HEK293 (cell line): ENCODE results near the gene CSTPP1.

Experiments used
- CTCF ChIP-seq: fragments of 450-650 bp; formaldehyde crosslinking; IDR thresholded peaks from 2 replicates; pipeline ENCODE4 v1.5.1; 2016; ENCODE audit warnings: missing biosample characterization, missing genetic modification characterization
- REST ChIP-seq: fragments of 450-650 bp; formaldehyde crosslinking; IDR thresholded peaks from 2 replicates; pipeline ENCODE4 v1.5.1; 2016; ENCODE audit warnings: missing biosample characterization, missing genetic modification characterization
- ZEB2 ChIP-seq: fragments of 450-650 bp; formaldehyde crosslinking; IDR thresholded peaks from 2 replicates; pipeline ENCODE4 v1.5.1; 2016; ENCODE audit warnings: missing biosample characterization, missing genetic modification characterization
- ZNF274 ChIP-seq, 2 experiments: fragments of 200-500 bp in 1 of 2; fragments of 450-650 bp in 1 of 2; sonication (Bioruptor generic) in 1 of 2; formaldehyde crosslinking in 1 of 2; IDR thresholded peaks; 2 replicates each; pipeline versions ENCODE4 v1.5.1 to v1.6.1; 2014 to 2016; ENCODE audit warnings: borderline replicate concordance in 1 of 2, inconsistent platforms in 1 of 2, low read length in 1 of 2, missing biosample characterization in 1 of 2, missing genetic modification characterization in 1 of 2
- ZNF692 ChIP-seq: fragments of 450-650 bp; formaldehyde crosslinking; IDR thresholded peaks from 2 replicates; pipeline ENCODE4 v1.5.1; 2016; ENCODE audit warnings: missing biosample characterization, missing genetic modification characterization

- TF ChIP-seq REST (tag by site-specific recombination) (no peak), CTCF (tag by site-specific recombination) (no peak), ZNF692 (no peak), ZNF274 (IDR thresholded peaks at IDR 0.05; ENCODE audit: low read length) (no peak), ZNF274 (tag by site-specific recombination; IDR thresholded peaks at IDR 0.05; ENCODE audit: borderline replicate concordance) (no peak), ZEB2 (tag by site-specific recombination) (no peak)
Measured at GRCh38 chr11:47101406-47101805, 164.8 kb downstream of the CSTPP1 start.
